HEK293T (cell line): ENCODE measurements around the gene EIF2S1.
"Not testable (repeated sequence)": the region's sequence is repeated elsewhere in the genome, so short reads cannot be mapped to it uniquely, and the experiment has no call there.

Experiments used
- CTCF ChIA-PET: fragments of 350-600 bp; formaldehyde crosslinking; extraction: SDS; loops from one replicate; lab custom pipeline; 2021; ENCODE audit warnings: antibody characterized with exemption, inconsistent platforms; lab: Yijun Ruan, JAX
- POLR2A ChIA-PET: fragments of 350-600 bp; formaldehyde crosslinking; extraction: SDS; loops from one replicate; lab custom pipeline; 2020; ENCODE audit warnings: antibody characterized with exemption, inconsistent platforms; lab: Yijun Ruan, JAX
- DNase-seq: peaks from one replicate; pipeline ENCODE4 v3.0.0; 2012; ENCODE audit warnings: mixed read lengths; ENCODE audit errors: extremely low spot score
- ARNT ChIP-seq: fragments of 450-650 bp; IDR thresholded peaks from 2 replicates; pipeline ENCODE4 v1.6.1; 2017; ENCODE audit warnings: mild to moderate bottlenecking
- BHLHE40 ChIP-seq: fragments of 450-650 bp; IDR thresholded peaks from 2 replicates; pipeline ENCODE4 v1.6.1; 2016; ENCODE audit warnings: mild to moderate bottlenecking, moderate library complexity, borderline replicate concordance
- CTBP1 ChIP-seq: fragments of 450-650 bp; IDR thresholded peaks from 2 replicates; pipeline ENCODE4 v1.6.1; 2016; ENCODE audit warnings: borderline replicate concordance
- ELF4 ChIP-seq: fragments of 450-650 bp; IDR thresholded peaks from 2 replicates; pipeline ENCODE4 v1.6.1; 2017; ENCODE audit warnings: antibody characterized with exemption
- FOXA1 ChIP-seq: fragments of 450-650 bp; IDR thresholded peaks from 2 replicates; pipeline ENCODE4 v1.6.1; 2016; ENCODE audit warnings: mild to moderate bottlenecking
- FOXK2 ChIP-seq: fragments of 450-650 bp; IDR thresholded peaks from 2 replicates; pipeline ENCODE4 v1.6.1; 2016; ENCODE audit warnings: mild to moderate bottlenecking
- FOXM1 ChIP-seq: fragments of 450-650 bp; IDR thresholded peaks from 2 replicates; pipeline ENCODE4 v1.6.1; 2017; ENCODE audit warnings: mild to moderate bottlenecking, borderline replicate concordance
- HDGF ChIP-seq: fragments of 450-650 bp; IDR thresholded peaks from 2 replicates; pipeline ENCODE4 v1.6.1; 2017; ENCODE audit warnings: antibody characterized with exemption, borderline replicate concordance
- L3MBTL2 ChIP-seq: fragments of 450-650 bp; conservative IDR thresholded peaks from 2 replicates; pipeline ENCODE4 v1.6.1; 2016; ENCODE audit warnings: mild to moderate bottlenecking
- LEF1 ChIP-seq: fragments of 450-650 bp; IDR thresholded peaks from 2 replicates; pipeline ENCODE4 v1.6.1; 2017; ENCODE audit warnings: mild to moderate bottlenecking, borderline replicate concordance
- NFRKB ChIP-seq: fragments of 450-650 bp; IDR thresholded peaks from 2 replicates; pipeline ENCODE4 v1.6.1; 2016; ENCODE audit warnings: mild to moderate bottlenecking, moderate library complexity
- PKNOX1 ChIP-seq: fragments of 450-650 bp; IDR thresholded peaks from 2 replicates; pipeline ENCODE4 v1.6.1; 2016
- SP1 ChIP-seq: fragments of 450-650 bp; IDR thresholded peaks from 2 replicates; pipeline ENCODE4 v1.6.1; 2017
- SUZ12 ChIP-seq: fragments of 450-650 bp; IDR thresholded peaks from 2 replicates; pipeline ENCODE4 v1.6.1; 2016; ENCODE audit warnings: mild to moderate bottlenecking
- TARDBP ChIP-seq: fragments of 450-650 bp; IDR thresholded peaks from 2 replicates; pipeline ENCODE4 v1.6.1; 2016
- ZNF384 ChIP-seq: fragments of 450-650 bp; IDR thresholded peaks from 2 replicates; pipeline ENCODE4 v1.6.1; 2016

EIF2S1 gene

GRCh38 chr14:67332468-67332867, 27.7 kb upstream of the EIF2S1 start:
- no peak for DNase-seq
- ChIA-PET POLR2A (no interaction called here), CTCF (interaction anchor here (0.6 kb wide), 1 partner anchor 48 kb away, joined by 7 read pairs; no protein-coding TSS in a partner anchor)
- TF ChIP-seq FOXA1: no peak
- no peak for TF ChIP-seq SUZ12
- TF ChIP-seq BHLHE40: no peak
- no peak for TF ChIP-seq LEF1
- TF ChIP-seq ZNF384: no peak

GRCh38 chr14:67335781-67336180, 24.3 kb upstream of the EIF2S1 start:
- ChIA-PET CTCF (no interaction called here), POLR2A (no interaction called here)
- DNase-seq: no peak
- TF ChIP-seq SP1 (no peak), HDGF (no peak), ARNT (no peak)

GRCh38 chr14:67341231-67341630, 18.9 kb upstream of the EIF2S1 start:
- CTCF ChIA-PET, DNase-seq, POLR2A ChIA-PET: not testable (repeated sequence)

GRCh38 chr14:67343601-67344230, 16.4 kb upstream of the EIF2S1 start:
- POLR2A ChIA-PET: no interaction called here
- TF ChIP-seq TARDBP: no peak
- no peak for TF ChIP-seq ELF4
- TF ChIP-seq LEF1: no peak
- no peak for TF ChIP-seq SUZ12
- no peak for TF ChIP-seq FOXM1
- no peak for TF ChIP-seq PKNOX1
- TF ChIP-seq ZNF384: no peak
- DNase-seq: no peak
- CTCF ChIA-PET: no interaction called here

GRCh38 chr14:67345583-67345982, 14.5 kb upstream of the EIF2S1 start:
- CTCF ChIA-PET: no interaction called here
- TF ChIP-seq PKNOX1: no peak
- TF ChIP-seq FOXA1: no peak
- no peak for TF ChIP-seq ZNF384
- no peak for TF ChIP-seq ARNT
- TF ChIP-seq CTBP1: no peak
- TF ChIP-seq FOXK2: no peak
- TF ChIP-seq SUZ12: no peak
- TF ChIP-seq NFRKB: no peak
- no peak for TF ChIP-seq FOXM1
- TF ChIP-seq SP1: no peak
- no peak for TF ChIP-seq HDGF
- TF ChIP-seq BHLHE40: no peak
- TF ChIP-seq LEF1: no peak
- no peak for TF ChIP-seq ELF4
- TF ChIP-seq TARDBP: no peak
- TF ChIP-seq L3MBTL2: no peak
- POLR2A ChIA-PET: no interaction called here
- DNase-seq: no peak

GRCh38 chr14:67352055-67352454, 8.1 kb upstream of the EIF2S1 start:
- POLR2A ChIA-PET: no interaction called here
- CTCF ChIA-PET: no interaction called here
- no peak for DNase-seq
- TF ChIP-seq FOXA1 (no peak), SP1 (no peak), BHLHE40 (no peak), ZNF384 (no peak), FOXM1 (no peak), CTBP1 (no peak), LEF1 (no peak), PKNOX1 (no peak), TARDBP (no peak), HDGF (no peak), SUZ12 (no peak), ELF4 (no peak), ARNT (no peak), NFRKB (no peak), L3MBTL2 (no peak), FOXK2 (no peak)

- TF ChIP-seq NFRKB: no peak
- TF ChIP-seq ARNT: no peak
- TF ChIP-seq L3MBTL2: no peak
- no peak for TF ChIP-seq FOXK2
- no peak for TF ChIP-seq FOXA1
- no peak for TF ChIP-seq TARDBP
- no peak for DNase-seq
- ChIA-PET CTCF (no interaction called here), POLR2A (no interaction called here)
Observed at GRCh38 chr14:67357186-67357968, 2.8 kb upstream of the EIF2S1 start.
